ENCODE results near the gene UVSSA.
"Not testable (repeated sequence)": the region's sequence is repeated elsewhere in the genome, so short reads cannot be mapped to it uniquely, and the experiment has no call there.

UVSSA gene

DNA sequence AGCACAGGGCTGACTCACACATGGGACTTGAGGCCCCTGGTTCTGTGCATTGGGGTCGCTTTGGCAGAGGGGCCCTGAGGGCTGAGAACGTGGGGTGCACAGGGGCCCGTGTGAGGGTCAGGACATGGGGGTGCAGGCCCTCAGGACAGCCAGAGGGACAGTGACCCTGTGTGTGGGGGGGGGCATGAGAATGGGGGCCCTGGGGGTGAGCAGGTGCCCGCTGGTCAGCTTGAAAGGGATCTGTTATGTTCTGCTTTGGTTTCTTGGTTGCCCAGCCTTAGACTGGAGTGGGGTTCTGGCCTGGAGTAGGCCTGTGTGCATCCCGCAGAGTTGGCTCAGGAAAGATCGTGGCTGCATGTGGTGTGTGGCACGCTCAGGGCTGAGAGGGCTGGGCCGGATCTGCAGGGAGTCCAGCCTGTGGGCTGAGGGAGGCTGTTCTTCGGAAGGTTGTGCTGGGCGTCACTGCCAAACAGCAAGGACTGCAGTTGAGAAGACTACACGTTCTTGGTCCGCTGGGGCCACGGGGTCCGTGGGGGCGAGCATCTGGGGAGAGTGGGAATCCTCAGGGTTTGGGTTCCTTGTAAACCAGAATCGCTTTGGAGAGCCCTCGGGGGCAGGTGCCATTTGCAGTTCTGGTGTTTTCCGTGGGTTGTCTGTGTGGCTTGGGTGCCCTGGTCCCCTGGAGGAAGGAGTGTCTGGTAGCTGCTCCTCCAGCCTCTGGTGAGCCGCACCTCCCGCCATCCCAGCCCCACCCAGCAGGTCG lies 15.2 kb upstream of the UVSSA start:
- DNase-seq (ENCODE audit: low read depth, low spot score): no peak

DNA sequence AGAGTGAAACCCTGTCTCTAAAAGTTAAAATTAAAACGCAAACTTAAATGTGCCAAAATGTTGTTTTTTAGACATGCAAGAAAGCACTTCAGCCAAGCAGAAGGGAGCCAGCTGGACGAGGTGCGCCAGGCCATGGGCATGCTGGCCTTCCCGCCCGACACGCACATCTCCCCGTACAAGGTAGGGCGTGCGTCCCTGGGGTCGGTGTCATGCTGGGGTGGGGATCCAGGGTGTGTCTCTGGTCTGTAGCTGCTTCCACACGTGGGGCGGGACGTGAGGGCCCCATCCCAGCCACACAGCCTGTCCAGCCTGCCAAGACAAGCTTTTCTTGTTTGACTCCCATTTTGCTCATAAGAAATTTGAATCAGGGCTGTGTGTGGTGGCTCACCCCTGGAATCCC lies 14.3 kb upstream of the UVSSA start:
- no peak for DNase-seq (ENCODE audit: low read depth, low spot score)

DNA sequence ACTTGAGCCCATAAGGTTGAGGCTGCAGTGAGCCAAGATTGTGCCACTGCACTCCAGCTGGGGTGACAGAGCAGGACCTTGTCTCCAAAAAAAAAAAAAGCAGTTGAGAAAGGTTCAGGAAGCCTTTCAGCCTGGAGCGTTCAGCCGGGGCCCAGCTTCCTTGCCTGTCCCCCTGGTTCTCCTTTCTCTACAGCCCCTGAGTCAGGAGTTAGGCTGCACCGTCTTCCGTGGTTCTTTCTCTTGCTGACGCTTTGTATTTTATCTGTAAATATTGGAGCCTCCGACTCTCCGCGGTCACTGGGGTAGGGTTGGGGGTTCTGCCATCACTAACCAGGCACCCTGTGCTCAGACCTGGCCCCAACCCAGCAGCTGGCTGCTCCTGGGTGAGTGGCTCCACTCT lies 13.8 kb upstream of the UVSSA start:
- no peak for DNase-seq (ENCODE audit: low read depth, low spot score)

DNA sequence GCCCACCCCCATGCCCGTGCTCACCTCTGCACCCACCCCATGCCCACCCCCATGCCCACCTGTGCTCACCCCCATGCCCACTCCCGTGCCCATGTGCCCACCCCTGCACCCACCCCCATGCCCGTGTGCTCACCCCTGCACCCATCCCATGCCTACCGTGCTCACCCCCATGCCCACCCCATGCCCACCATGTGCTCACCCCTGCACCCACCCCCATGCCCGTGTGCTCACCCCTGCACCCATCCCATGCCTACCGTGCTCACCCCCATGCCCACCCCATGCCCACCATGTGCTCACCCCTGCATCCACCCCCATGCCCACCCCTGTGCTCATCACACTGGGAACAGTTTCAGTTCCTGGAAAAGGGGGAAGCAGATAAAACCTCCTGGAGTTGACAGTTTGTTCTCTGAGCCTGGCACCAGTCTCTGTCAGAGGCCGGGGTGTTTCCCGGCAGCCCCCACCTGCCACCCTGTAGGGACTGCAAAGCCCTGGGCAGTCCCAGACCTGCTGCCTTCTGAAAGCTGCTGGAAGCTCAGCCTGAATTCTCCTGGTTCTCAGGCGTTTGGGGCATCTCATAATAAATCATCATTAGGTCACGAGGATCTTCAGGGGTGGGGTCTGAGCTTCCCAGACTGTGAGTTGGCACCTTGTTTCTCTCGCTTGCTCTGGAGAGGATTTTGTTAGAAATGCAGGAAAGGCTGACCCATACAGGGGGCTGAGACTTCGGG lies 13.0 kb upstream of the UVSSA start:
- not testable (repeated sequence) for DNase-seq (ENCODE audit: low read depth, low spot score)

DNA sequence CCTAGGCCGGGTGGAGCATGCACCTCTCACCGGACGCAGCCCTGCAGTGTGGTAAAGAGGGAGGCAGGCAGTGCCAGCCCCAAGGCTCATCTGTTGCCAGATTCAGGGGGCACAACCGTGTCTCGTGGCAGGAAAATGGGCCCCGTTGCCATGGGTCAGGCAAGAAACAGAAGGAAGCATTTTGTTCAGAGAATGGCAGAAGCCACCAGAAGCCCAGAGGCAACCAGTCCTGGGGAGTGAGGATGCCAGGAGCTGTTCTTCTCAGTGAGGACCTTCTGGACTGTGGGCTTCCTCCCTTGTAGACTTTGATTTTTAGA lies 12.5 kb upstream of the UVSSA start:
- DNase-seq (ENCODE audit: low read depth, low spot score): no peak

DNA sequence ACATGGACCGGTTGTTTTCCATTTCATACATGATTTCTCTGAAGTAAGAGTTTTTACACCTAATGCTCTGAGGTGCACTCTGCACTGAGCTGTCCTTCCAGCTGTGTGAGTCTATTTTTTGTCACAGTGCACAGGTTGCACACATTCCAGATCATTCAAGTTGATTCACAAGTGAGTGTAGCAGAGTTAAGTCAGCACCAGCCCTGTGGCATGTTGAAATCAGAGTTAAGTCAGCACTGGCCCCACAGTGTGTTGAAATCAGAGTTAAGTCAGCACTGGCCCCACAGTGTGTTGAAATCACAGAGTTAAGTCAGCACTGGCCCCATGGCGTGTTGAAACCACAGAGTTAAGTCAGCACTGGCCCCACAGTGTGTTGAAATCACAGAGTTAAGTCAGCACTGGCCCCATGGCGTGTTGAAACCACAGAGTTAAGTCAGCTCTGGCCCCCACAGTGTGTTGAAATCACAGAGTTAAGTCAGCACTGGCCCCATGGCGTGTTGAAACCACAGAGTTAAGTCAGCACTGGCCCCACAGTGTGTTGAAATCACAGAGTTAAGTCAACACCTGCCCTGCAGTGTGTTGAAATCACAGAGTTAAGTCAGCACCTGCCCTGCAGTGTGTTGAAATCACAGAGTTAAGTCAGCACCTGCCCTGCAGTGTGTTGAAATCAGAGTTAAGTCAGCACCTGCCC lies 11.7 kb upstream of the UVSSA start:
- DNase-seq (ENCODE audit: low read depth, low spot score): not testable (repeated sequence)

DNA sequence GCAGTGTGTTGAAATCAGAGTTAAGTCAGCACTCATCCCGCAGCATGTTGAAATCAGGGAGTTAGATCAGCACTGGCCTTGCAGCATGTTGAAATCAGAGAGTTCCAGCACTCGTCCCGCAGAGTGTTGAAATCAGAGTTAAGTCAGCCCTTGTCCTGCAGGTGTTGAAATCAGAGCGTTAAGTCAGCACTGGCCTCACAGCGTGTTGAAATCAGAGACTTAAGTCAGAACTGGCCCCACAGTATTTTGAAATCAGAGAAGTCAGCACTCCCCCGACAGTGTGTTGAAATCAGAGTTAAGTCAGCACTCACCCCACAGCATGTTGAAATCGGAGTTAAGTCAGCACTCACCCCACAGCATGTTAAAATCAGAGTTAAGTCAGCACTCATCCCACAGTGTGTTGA lies 10.9 kb upstream of the UVSSA start:
- DNase-seq (ENCODE audit: low read depth, low spot score): no peak

DNA sequence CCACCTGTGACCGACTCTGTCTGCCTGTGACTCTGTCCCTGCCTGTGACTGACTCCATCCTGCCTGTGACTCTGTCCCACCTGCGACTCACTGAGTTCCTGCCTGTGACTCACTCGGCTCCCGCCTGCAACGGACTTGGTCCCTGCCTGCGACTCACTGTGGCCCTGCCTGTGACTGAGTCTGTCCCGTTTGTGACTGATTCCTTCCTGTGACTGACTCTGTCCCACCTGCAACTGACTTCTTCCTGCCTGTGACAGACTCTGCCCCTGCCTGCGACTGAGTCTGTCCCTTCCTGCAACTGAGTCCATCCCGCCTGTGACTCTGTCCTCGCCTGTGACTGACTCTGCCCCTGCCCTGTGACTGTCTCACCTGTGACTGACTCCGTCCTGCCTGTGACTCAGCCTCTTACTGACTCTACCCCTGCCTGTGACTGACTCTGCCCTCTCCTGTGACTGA lies 9.6 kb upstream of the UVSSA start:
- DNase-seq (ENCODE audit: low read depth, low spot score): no peak

DNA sequence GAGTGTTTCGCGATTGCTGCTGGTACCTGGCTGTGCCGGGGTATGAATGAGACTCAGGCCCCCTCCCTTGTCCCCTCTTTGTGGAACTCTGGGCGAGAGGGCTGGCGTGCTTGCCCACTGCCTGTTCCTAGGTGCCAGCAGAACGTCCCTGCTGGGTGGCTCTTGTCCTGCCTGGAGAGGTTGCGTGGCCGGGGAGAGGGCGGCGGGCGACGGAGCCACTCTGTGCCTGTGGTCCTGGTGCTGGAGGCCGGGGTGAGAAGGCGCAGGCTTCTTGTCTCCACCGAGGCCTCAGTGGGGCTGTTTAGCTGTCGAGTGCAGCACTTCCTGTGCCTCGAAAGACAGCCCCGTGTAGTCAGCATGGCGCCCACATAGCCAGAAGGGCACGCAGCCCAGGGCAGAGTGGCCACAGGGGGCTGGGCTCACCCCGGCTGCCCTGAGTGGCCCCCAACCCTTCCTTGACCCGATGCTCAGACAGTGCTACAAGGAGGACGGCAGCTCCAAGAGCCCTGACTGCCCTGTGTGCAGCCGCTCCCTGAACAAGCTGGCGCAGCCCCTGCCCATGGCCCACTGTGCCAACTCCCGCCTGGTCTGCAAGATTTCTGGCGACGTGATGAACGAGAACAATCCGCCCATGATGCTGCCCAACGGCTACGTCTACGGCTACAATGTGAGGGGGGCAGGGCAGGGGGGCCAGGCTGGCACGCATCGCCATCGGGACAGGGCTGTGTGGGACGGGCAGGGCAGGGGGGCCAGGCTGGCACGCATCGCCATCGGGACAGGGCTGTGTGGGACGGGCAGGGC lies 8.9 kb upstream of the UVSSA start:
- no peak for DNase-seq (ENCODE audit: low read depth, low spot score)

DNA sequence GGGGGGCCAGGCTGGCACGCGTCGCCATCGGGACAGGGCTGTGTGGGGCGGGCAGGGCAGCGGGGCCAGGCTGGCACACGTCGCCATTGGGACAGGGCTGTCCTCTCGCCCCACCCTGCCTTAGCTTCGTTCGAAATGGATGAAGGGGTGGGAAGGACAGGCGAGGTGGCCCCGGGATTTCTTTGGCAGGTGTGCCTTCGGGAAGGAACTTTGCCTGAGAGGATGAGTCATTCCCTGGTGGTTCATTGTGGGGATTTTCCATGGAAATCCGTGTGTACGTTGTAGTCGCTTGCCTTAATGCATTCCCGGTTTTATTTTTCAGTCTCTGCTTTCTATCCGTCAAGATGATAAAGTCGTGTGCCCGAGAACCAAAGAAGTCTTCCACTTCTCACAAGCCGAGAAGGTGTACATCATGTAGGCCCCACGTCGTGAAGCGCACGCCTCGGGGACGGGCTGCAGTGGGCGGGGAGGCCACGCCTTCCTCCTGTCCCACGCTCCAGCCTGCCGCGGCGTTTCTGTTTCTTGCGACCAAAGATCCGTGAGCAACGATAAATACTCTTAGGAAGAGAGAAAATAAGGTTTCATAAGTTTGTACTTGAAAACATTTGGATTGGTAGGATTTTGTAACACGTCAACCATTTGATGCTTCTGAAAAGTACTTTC lies 8.1 kb upstream of the UVSSA start:
- no peak for DNase-seq (ENCODE audit: low read depth, low spot score)

DNA sequence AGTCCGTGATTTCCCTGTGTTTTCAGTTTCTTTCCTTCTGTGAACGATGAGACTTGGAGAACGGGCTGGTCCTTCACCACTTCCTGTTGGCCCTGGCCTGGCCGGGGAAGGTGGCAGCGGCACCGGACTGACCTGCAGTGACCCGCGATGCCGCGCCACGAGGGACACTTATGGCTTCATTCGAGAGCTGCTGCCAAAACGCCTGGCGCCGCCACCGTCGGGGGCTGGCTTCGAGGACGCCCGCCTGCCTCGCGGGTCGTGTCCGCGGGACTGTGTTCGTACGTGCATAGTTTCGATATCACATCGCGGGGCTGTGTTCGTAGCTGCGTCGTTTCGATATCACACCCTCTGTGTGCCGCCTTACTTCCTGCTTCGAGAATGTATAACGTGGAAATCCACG lies 7.5 kb upstream of the UVSSA start:
- DNase-seq (ENCODE audit: low read depth, low spot score): no peak

DNA sequence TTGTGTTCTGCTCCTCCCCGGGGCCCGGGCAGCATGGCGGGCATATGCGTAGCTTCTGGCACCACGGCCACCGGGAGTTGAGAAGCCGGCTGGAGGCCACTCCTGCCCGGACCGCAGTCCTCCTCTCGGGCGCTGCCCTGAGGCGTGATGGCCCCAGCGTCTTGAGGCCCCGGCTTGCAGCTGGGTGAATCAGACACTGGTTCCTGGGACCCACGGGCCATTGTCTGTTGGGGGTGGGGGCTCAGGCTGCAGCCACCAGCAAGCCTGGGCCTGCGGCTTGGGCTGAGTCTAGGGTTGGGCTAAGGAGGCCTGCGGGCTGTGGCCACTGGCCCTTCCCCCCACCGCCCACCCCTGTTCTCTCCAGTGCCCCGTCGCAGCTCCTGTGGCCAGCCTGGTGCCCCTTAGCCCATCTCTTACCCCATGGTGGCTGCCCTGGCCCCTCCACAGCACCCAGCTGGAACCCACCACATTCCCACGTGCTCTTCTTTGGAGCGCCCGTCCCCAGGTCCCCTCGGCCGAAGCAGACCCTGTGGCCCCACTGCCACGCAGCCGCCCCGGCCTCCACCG lies 6.7 kb upstream of the UVSSA start:
- no peak for DNase-seq (ENCODE audit: low read depth, low spot score)

DNA sequence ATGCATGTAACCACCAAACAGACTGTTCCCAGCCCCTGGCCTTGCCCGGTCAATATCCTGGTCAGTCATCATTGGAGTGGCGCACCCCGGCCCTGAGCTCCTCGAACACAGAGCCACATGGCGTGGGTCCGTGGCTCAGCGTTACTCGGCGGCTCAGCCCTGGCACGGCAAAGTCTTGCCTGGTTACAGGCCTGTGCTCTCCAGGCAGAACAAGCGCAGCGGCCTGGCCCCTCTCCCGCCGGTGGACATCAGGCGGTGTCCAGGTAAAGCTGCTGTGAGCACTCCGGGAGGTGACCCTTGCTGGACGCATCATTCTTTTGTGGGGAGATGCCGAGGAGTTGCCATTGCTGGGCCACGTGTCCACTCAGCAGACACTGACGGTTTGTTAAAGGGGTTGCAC lies 6.1 kb upstream of the UVSSA start:
- no peak for DNase-seq (ENCODE audit: low read depth, low spot score)

DNA sequence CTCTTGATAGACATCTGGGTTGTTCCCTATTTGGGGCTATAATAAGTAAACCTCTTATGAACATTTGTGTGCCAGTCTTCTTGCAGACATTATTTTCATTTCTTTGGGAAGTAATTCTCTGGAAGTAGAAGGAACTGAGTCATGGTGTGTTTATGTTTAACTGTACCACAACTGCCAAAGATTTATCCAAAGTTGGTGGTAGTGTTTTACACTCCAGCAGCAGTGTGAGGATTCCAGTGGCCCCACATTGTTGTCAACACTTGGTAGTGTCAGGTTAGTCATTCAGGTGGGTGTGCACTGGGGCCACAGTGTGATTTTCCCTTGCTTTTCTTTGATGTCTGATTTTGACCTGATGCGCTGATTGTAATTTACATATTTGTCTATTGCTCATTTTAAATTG lies 5.0 kb upstream of the UVSSA start:
- DNase-seq (ENCODE audit: low read depth, low spot score): no peak

DNA sequence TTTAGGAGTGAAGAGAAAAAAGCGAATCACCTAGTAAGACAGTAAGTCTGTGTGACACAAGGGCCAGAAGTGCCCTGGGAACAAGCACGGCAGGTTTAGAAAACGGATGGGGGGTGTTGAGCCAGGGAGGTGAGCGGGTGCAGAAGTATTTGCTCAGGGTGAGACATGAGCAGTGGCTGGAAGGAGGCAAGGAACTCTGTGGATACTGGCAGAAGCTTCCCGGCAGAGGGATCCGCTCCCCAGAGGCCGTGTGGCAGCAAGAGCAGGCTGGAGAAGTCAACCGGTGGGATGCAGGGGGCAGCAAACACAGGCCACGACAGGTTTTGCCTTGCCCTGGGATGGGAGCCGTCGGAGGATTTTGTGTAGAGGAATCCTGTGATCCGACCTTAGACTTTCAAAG lies 2.3 kb upstream of the UVSSA start:
- DNase-seq (ENCODE audit: low read depth, low spot score): no peak

DNA sequence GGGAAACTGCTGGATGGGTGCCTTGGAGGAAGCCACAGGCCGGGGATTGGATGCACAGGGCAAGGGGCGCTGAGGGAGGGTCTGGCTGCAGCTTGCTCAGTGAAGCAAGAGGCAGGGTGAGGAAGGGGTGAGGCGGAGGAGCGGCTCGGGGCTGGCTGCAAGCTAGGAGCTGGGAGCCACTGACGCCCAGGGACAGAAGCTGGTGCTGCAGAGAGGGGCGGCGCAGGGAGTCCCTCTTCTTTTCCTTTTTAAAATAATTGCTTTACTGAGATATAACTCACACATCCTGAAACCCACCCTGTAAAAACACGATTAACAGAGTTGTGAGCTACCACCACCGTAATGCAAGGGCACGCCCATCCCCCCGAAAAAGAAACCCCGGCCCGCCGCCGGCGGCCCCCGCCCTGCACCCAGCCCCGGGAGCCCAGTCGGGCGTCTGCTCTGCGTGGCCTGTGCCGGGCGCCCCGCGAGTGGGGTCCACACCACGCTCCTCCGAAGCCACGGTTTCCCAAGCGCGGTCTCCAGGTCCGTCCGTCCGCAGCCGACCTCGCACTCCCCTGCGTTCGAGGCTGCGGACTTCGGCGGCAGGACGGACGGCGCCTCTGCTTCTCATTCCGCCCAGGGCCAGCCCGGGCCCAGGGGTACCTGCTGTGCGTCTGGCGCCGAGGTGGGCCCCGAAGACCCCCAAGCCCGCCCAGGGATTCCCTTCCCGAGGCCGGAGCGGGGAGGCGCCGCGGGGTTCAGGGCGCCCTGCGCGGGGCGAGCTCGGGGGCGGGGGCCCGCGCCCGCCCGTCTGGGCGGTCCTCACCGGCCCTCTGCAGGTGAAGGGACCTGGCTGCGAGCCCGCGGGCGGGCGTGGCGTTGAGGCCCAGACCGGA lies 866 bp upstream of the UVSSA start:
- DNase-seq (ENCODE audit: low read depth, low spot score): no peak

DNA sequence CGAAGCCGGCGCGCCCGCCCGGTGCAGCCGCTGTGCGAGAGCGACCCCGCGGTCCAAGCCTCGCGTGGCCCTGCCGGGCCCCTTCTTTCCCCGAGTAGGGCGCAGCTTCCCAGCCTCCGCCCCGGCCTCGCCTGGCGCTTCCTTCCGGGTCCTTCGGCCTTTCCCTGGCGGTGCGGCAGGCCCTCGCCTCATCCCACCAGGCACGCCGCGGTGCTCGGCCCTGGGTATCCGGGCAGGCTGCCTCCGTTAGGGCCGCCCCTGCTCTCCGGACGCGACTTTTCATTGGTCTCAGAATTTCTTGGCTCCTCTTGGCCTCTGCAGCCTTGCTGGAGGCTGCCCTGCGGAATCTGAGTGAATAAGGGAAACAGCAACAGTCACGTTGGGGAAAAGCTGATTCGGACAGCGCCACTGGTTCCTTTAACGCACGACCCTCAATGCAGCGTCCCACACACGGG lies 429 bp downstream of the UVSSA start:
- DNase-seq (ENCODE audit: low read depth, low spot score): no peak

DNA sequence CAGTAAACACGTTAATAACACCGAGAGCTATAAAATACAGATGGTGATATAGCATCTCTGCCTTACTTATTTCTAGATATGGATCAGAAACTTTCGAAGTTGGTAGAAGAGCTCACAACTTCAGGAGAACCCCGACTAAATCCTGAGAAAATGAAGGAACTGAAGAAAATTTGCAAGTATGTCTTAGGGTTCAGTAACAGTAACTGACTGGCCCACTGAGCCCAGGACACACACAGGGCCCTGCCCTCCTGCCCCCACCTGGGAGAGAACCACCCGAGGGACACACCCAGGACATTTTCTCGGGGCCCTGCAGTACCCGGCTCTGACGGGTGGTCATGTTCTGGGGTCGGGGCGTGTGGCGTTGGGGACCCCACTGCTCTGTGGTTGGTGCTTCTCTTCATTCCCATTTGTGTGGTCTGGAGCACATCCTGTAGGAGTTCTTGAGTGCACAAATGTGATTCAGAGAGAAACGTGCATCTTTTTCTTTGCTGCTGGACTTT lies 1.1 kb downstream of the UVSSA start:
- no peak for DNase-seq (ENCODE audit: low read depth, low spot score)

DNA sequence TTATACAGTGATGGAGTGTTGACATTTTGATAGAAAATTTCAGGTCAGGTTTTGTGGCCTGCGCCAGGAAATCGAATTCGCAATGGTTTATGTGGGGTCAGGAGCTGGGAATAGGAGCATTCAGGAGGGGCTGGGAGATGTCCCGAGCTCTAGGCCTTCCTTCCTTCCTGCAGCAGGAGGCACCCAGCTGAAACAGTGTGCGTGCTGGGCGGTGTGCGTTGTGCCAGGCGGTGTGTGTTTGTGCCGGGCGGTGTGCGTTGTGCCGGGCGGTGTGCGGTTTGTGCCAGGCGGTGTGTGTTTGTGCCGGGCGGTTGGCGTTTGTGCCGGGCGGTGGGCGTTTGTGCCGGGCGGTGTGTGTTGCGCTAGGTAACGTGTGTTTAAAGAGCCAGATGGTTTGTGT lies 1.7 kb downstream of the UVSSA start:
- DNase-seq (ENCODE audit: low read depth, low spot score): no peak

Measured in activated CD4-positive, CD25-positive, alpha-beta regulatory T cell treated with anti-CD3 and anti-CD28 coated beads, Interleukin-2, amount 50 U/mL, for 16 hours (primary cell).